ENCODE results near the gene CSTB. TPM values are rescaled to one million over a fixed set of nuclear protein-coding genes. Genes with fewer than 3 reads are reported as not detected.

Gene CSTB
- total RNA-seq, 1 experiment from 2014 or later: 57.5 TPM

DNA sequence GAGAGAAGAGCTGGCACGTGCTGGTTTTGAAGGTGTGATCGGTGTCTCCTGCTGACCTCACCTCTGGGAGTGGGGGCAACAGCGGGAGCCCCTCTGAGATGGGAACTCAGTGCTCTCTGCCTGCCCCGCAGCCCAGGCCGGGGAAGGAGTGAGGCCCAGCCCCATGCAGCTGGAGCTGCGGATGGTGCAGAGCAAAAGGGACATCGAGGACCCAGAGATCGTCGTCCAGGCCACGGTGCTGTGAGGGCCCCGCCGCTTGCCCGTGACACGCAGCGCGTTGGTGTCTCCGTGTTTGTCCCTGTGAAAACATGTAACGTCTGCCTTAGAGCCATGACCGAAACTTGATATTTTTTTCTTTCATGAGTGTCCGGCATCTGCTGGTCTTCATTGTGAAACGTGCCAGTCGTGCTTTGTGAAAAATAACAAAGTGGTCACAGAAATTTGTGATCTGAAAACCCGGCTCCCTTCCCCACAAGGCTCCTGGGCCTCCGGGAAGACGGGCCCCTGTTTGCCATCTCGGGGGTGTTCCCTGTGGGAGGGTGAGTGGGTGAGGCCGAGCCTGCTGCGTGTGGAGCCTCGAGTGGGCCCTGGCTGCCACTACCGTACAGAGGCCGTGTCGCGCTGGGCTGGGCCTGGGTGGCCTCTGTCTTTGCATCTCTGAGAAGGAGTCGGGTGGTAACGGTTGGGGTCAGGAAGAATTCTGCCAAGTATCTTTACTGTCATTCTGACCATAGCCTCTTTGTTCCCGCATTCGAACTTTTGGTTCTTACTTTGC is 20.1 kb downstream of the CSTB start:
- Histone ChIP-seq H3K9me3 (ENCODE audit: control insufficient read depth in 1 of 2, insufficient read depth in 1 of 2, low read depth in 1 of 2, low read length in 2 of 2) (no peaks in the 10 kb centered on the region), H3K79me2 (ENCODE audit: insufficient read depth, low read length) (no peaks in the 10 kb centered on the region), H3K36me3 (ENCODE audit: control insufficient read depth in 1 of 2, insufficient read depth in 2 of 2, low read length in 2 of 2) (peaks cover 24 to 64% of the 10 kb centered on the region in 2 experiments; a peak in 3 of 4 replicates), H4K20me1 (ENCODE audit: insufficient read depth) (no peaks in the 10 kb centered on the region), H3K4me2 (ENCODE audit: low read length) (no peak overlapping the region), H3K9ac (ENCODE audit: low read length) (no peak overlapping the region), H3K27ac (ENCODE audit: low read depth, low read length) (no peak overlapping the region), H2AFZ (ENCODE audit: low read depth, low read length, poor library complexity, severe bottlenecking) (no peak overlapping the region), H3K27me3 (ENCODE audit: insufficient read depth, low read length) (no peaks in the 10 kb centered on the region), H3K4me1 (ENCODE audit: control insufficient read depth in 1 of 2, insufficient read depth in 2 of 2, low read length in 2 of 2) (no peaks in the 10 kb centered on the region), H3K9me2 (ENCODE audit: insufficient read depth) (no peaks in the 10 kb centered on the region), H3K4me3 (replicated peaks in 1 of 2; ENCODE audit: low read depth in 1 of 2, low read length in 2 of 2) (no peak overlapping the region)
- no TSS peak for BruUV-seq (replicated peaks)
- intact Hi-C loops (cut with micrococcal nuclease): no loop called here
- ChIA-PET RAD21 (ENCODE audit: low non-redundant PET in 1 of 2, low total read pairs in 2 of 2, uncharacterized antibody in 2 of 2, unreplicated experiment in 2 of 2) (no interaction called here), POLR2A (no interaction called here), CTCF (no interaction called here)
- no peak for DNase-seq (ENCODE audit: low read depth, low spot score)
- ATAC-seq: no peak
- TF ChIP-seq FOSL1 (IDR thresholded peaks at IDR 0.05; ENCODE audit: low read depth) (no peak), YY1 (IDR thresholded peaks at IDR 0.05; ENCODE audit: extremely low read depth, insufficient replicate concordance, low read depth, low read length) (no peak), ELF1 (IDR thresholded peaks at IDR 0.05; ENCODE audit: borderline replicate concordance, low read depth) (no peak), POLR2AphosphoS5 (IDR thresholded peaks at IDR 0.05; ENCODE audit: low read depth, low read length) (no peak), JUND (IDR thresholded peaks at IDR 0.05) (no peak), EZH2phosphoT487 (IDR thresholded peaks at IDR 0.05; ENCODE audit: borderline replicate concordance) (no peak), CEBPB (IDR thresholded peaks at IDR 0.05; ENCODE audit: low read depth) (no peak), SIN3A (IDR thresholded peaks at IDR 0.05; ENCODE audit: low read depth) (no peak), EZH2 (IDR thresholded peaks at IDR 0.05) (no peak), SRF (IDR thresholded peaks at IDR 0.05; ENCODE audit: low read depth) (no peak)
- TF ChIP-seq, protein P1, sequence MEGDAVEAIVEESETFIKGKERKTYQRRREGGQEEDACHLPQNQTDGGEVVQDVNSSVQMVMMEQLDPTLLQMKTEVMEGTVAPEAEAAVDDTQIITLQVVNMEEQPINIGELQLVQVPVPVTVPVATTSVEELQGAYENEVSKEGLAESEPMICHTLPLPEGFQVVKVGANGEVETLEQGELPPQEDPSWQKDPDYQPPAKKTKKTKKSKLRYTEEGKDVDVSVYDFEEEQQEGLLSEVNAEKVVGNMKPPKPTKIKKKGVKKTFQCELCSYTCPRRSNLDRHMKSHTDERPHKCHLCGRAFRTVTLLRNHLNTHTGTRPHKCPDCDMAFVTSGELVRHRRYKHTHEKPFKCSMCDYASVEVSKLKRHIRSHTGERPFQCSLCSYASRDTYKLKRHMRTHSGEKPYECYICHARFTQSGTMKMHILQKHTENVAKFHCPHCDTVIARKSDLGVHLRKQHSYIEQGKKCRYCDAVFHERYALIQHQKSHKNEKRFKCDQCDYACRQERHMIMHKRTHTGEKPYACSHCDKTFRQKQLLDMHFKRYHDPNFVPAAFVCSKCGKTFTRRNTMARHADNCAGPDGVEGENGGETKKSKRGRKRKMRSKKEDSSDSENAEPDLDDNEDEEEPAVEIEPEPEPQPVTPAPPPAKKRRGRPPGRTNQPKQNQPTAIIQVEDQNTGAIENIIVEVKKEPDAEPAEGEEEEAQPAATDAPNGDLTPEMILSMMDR (IDR thresholded peaks at IDR 0.05 in 2 of 3, conservative IDR thresholded peaks at IDR 0.05 in 1 of 3; ENCODE audit: borderline replicate concordance in 1 of 3, insufficient read depth in 1 of 3, low read depth in 2 of 3, low read length in 2 of 3): no peak
